ENCODE results near the gene NINJ1. TPM values are rescaled to one million over a fixed set of nuclear protein-coding genes. Genes with fewer than 3 reads are reported as not detected.
"Not testable (repeated sequence)": the region's sequence is repeated elsewhere in the genome, so short reads cannot be mapped to it uniquely, and the experiment has no call there.

NINJ1 gene
- total RNA-seq, 3 donors from 2014 or later, result 48.6 to 69.8 (median 50.1) TPM

- Mint-ChIP-seq H3K9me3 (no peaks in the 10 kb centered on the region), H3K36me3 (ENCODE audit: insufficient read depth) (peaks cover 7% of the 10 kb centered on the region), H3K27me3 (ENCODE audit: low read depth) (no peaks in the 10 kb centered on the region), H3K4me3 (no peak overlapping the region), H3K4me1 (ENCODE audit: low read depth) (peaks cover 13% of the 10 kb centered on the region)
- ATAC-seq (no peak), DNase-seq (no peak)
These were observed 19.7 kb downstream of the NINJ1 start for GRCh38 chr9:93114169-93114983.

GRCh38 chr9:93112864-93113389 lies 21.1 kb downstream of the NINJ1 start:
- Mint-ChIP-seq H3K27me3 (ENCODE audit: low read depth) (no peaks in the 10 kb centered on the region), H3K9me3 (no peaks in the 10 kb centered on the region), H3K4me3 (no peak overlapping the region), H3K36me3 (ENCODE audit: insufficient read depth) (peaks cover 10% of the 10 kb centered on the region), H3K4me1 (ENCODE audit: low read depth) (peaks cover 24% of the 10 kb centered on the region)
- ATAC-seq (no peak), DNase-seq (no peak)

- H3K4me1 Mint-ChIP-seq (ENCODE audit: low read depth), result peaks cover 31% of the 10 kb centered on the region
- ATAC-seq (no peak), DNase-seq (no peak)
- H3K27me3 Mint-ChIP-seq (ENCODE audit: low read depth), result no peaks in the 10 kb centered on the region
- peaks cover 10% of the 10 kb centered on the region for H3K36me3 Mint-ChIP-seq (ENCODE audit: insufficient read depth)
- no peaks in the 10 kb centered on the region for H3K9me3 Mint-ChIP-seq
- H3K4me3 Mint-ChIP-seq, result no peak overlapping the region
These were observed 21.8 kb downstream of the NINJ1 start for GRCh38 chr9:93112116-93112863.

GRCh38 chr9:93111371-93112115 lies 22.5 kb downstream of the NINJ1 start:
- Mint-ChIP-seq H3K4me1 (ENCODE audit: low read depth) (peaks cover 38% of the 10 kb centered on the region), H3K9me3 (no peaks in the 10 kb centered on the region), H3K4me3 (no peak overlapping the region), H3K27me3 (ENCODE audit: low read depth) (no peaks in the 10 kb centered on the region), H3K36me3 (ENCODE audit: insufficient read depth) (peaks cover 10% of the 10 kb centered on the region)
- DNase-seq (no peak), ATAC-seq (no peak)

GRCh38 chr9:93111001-93111370 lies 23.1 kb downstream of the NINJ1 start:
- no peak for ATAC-seq
- Mint-ChIP-seq H3K4me3 (no peak overlapping the region), H3K9me3 (no peaks in the 10 kb centered on the region), H3K36me3 (ENCODE audit: insufficient read depth) (peaks cover 10% of the 10 kb centered on the region), H3K27me3 (ENCODE audit: low read depth) (no peaks in the 10 kb centered on the region), H3K4me1 (ENCODE audit: low read depth) (peaks cover 41% of the 10 kb centered on the region)
- no peak for DNase-seq

- Mint-ChIP-seq H3K27me3 (ENCODE audit: low read depth) (no peaks in the 10 kb centered on the region), H3K36me3 (ENCODE audit: insufficient read depth) (peaks cover 11% of the 10 kb centered on the region), H3K4me3 (no peak overlapping the region), H3K4me1 (ENCODE audit: low read depth) (peaks cover 47% of the 10 kb centered on the region), H3K9me3 (no peaks in the 10 kb centered on the region)
- ATAC-seq (no peak), DNase-seq (no peak)
These were observed 23.7 kb downstream of the NINJ1 start for GRCh38 chr9:93110311-93110855.

- ATAC-seq (peak; percentile 83 to 89), DNase-seq (no peak)
- Mint-ChIP-seq H3K4me3 (no peak overlapping the region), H3K4me1 (ENCODE audit: low read depth) (peaks cover 57% of the 10 kb centered on the region), H3K9me3 (peaks cover 13% of the 10 kb centered on the region), H3K36me3 (ENCODE audit: insufficient read depth) (peaks cover 23% of the 10 kb centered on the region), H3K27me3 (ENCODE audit: low read depth) (no peaks in the 10 kb centered on the region)
These were observed 25.6 kb downstream of the NINJ1 start for GRCh38 chr9:93108291-93109041.

- no peak for ATAC-seq
- no peaks in the 10 kb centered on the region for H3K27me3 Mint-ChIP-seq (ENCODE audit: low read depth)
These were observed 26.3 kb downstream of the NINJ1 start for GRCh38 chr9:93107825-93108161.

GRCh38 chr9:93107151-93107824 lies 26.8 kb downstream of the NINJ1 start:
- peaks cover 21% of the 10 kb centered on the region for H3K36me3 Mint-ChIP-seq (ENCODE audit: insufficient read depth)
- no peaks in the 10 kb centered on the region for H3K27me3 Mint-ChIP-seq (ENCODE audit: low read depth)
- DNase-seq (no peak), ATAC-seq (no peak)
- peaks cover 14% of the 10 kb centered on the region for H3K9me3 Mint-ChIP-seq
- no peak overlapping the region for H3K4me3 Mint-ChIP-seq
- H3K4me1 Mint-ChIP-seq (ENCODE audit: low read depth), result peaks cover 66% of the 10 kb centered on the region

More at GRCh38 chr9:93107825-93108161, 26.3 kb downstream of the NINJ1 start:
- H3K36me3 Mint-ChIP-seq (ENCODE audit: insufficient read depth), result peaks cover 21% of the 10 kb centered on the region
- H3K9me3 Mint-ChIP-seq, result peaks cover 14% of the 10 kb centered on the region
- DNase-seq, result no peak
- H3K4me1 Mint-ChIP-seq (ENCODE audit: low read depth), result peaks cover 61% of the 10 kb centered on the region
- no peak overlapping the region for H3K4me3 Mint-ChIP-seq

GRCh38 chr9:93105620-93106019 lies 28.4 kb downstream of the NINJ1 start:
- Mint-ChIP-seq H3K36me3 (ENCODE audit: insufficient read depth) (peaks cover 18% of the 10 kb centered on the region), H3K4me1 (ENCODE audit: low read depth) (peaks cover 73% of the 10 kb centered on the region), H3K9me3 (peaks cover 14% of the 10 kb centered on the region), H3K4me3 (no peak overlapping the region), H3K27me3 (ENCODE audit: low read depth) (no peaks in the 10 kb centered on the region)
- ATAC-seq (no peak), DNase-seq (no peak)

GRCh38 chr9:93101086-93101485 lies 33.0 kb downstream of the NINJ1 start:
- not testable (repeated sequence) for DNase-seq; H3K27me3 Mint-ChIP-seq (ENCODE audit: low read depth); ATAC-seq; H3K4me3 Mint-ChIP-seq
- H3K36me3 Mint-ChIP-seq (ENCODE audit: insufficient read depth), result peaks cover 19% of the 10 kb centered on the region
- peaks cover 14% of the 10 kb centered on the region for H3K9me3 Mint-ChIP-seq
- H3K4me1 Mint-ChIP-seq (ENCODE audit: low read depth), result peaks cover 76% of the 10 kb centered on the region

- H3K27me3 Mint-ChIP-seq (ENCODE audit: low read depth), result no peaks in the 10 kb centered on the region
- peaks cover 17% of the 10 kb centered on the region for H3K36me3 Mint-ChIP-seq (ENCODE audit: insufficient read depth)
- peaks cover 14% of the 10 kb centered on the region for H3K9me3 Mint-ChIP-seq
- no peak overlapping the region for H3K4me3 Mint-ChIP-seq
- H3K4me1 Mint-ChIP-seq (ENCODE audit: low read depth), result peaks cover 68% of the 10 kb centered on the region
- ATAC-seq, result no peak
- no peak for DNase-seq
These were observed 33.8 kb downstream of the NINJ1 start for GRCh38 chr9:93100276-93100636.

GRCh38 chr9:93099551-93100275 lies 34.3 kb downstream of the NINJ1 start:
- H3K4me1 Mint-ChIP-seq (ENCODE audit: low read depth), result peaks cover 68% of the 10 kb centered on the region
- H3K27me3 Mint-ChIP-seq (ENCODE audit: low read depth), result no peaks in the 10 kb centered on the region
- ATAC-seq (no peak), DNase-seq (no peak)
- H3K9me3 Mint-ChIP-seq, result peaks cover 10% of the 10 kb centered on the region
- peak overlapping the region; percentile 39 for H3K4me3 Mint-ChIP-seq
- peaks cover 15% of the 10 kb centered on the region for H3K36me3 Mint-ChIP-seq (ENCODE audit: insufficient read depth)

Data from activated T-cell treated with anti-CD3 and anti-CD28 coated beads, Interleukin-2, amount 50 U/mL, for 4 hours (primary cell).